ENCODE data around the gene OR4N5.

The OR4N5 gene

GRCh38 chr14:20179218-20179617 lies 40.6 kb downstream of the OR4N5 start:
- TF ChIP-seq CTCF (IDR thresholded peaks at IDR 0.05) (no peak), ZFX (IDR thresholded peaks at IDR 0.05; ENCODE audit: borderline replicate concordance) (no peak)
- no peak overlapping the region for H3K27ac ChIP-seq

- H3K27ac ChIP-seq: no peak overlapping the region
- TF ChIP-seq CTCF (IDR thresholded peaks at IDR 0.05) (no peak), ZFX (IDR thresholded peaks at IDR 0.05; ENCODE audit: borderline replicate concordance) (no peak)
These were observed 41.3 kb downstream of the OR4N5 start for GRCh38 chr14:20179880-20180279.

GRCh38 chr14:20180486-20180885 lies 41.9 kb downstream of the OR4N5 start:
- no peak for TF ChIP-seq ZFX (IDR thresholded peaks at IDR 0.05; ENCODE audit: borderline replicate concordance)
- TF ChIP-seq CTCF (IDR thresholded peaks at IDR 0.05): no peak
- no peak overlapping the region for H3K27ac ChIP-seq

GRCh38 chr14:20184181-20184580 lies 45.6 kb downstream of the OR4N5 start:
- TF ChIP-seq CTCF (IDR thresholded peaks at IDR 0.05): no peak
- TF ChIP-seq ZFX (IDR thresholded peaks at IDR 0.05; ENCODE audit: borderline replicate concordance): no peak
- no peak overlapping the region for H3K27ac ChIP-seq

- no peak within 1 kb of the TSS for H3K27ac ChIP-seq
- TF ChIP-seq CTCF (IDR thresholded peaks at IDR 0.05) (no peak), ZFX (IDR thresholded peaks at IDR 0.05; ENCODE audit: borderline replicate concordance) (no peak)
These were observed 52.0 kb downstream of the OR4N5 start, which contains the start of gene OR11G2 for GRCh38 chr14:20190596-20190995. TSS of gene OR11G2 (plus strand) at chr14:20190896. CDS start at chr14:20197438, 6,542 bp downstream.

GRCh38 chr14:20191396-20191795 lies 52.8 kb downstream of the OR4N5 start:
- no peak overlapping the region for H3K27ac ChIP-seq

GRCh38 chr14:20194101-20194500 lies 55.5 kb downstream of the OR4N5 start:
- no peak for TF ChIP-seq ZFX (IDR thresholded peaks at IDR 0.05; ENCODE audit: borderline replicate concordance)
- no peak for TF ChIP-seq CTCF (IDR thresholded peaks at IDR 0.05)
- H3K27ac ChIP-seq: no peak overlapping the region

More at GRCh38 chr14:20191396-20191795, 52.8 kb downstream of the OR4N5 start:
- TF ChIP-seq ZFX (IDR thresholded peaks at IDR 0.05; ENCODE audit: borderline replicate concordance) (no peak), CTCF (IDR thresholded peaks at IDR 0.05) (no peak)

Data from 22Rv1 (cell line).